Fibroblast of lung (primary cell): Measurements from ENCODE around the gene TMPRSS13. TPM values are rescaled to one million over a fixed set of nuclear protein-coding genes. Genes with fewer than 3 reads are reported as not detected.

ENCODE experiments used
- DNase-seq, 2 donors: peaks; one replicate each; pipeline versions ENCODE4 v3.0.0 to v3.0.0-alpha.2; 2010; ENCODE audit warnings: low read depth in 2 of 2
- H2AFZ ChIP-seq: 2 replicates; pipeline ENCODE4 v1.5.1; 2012; ENCODE audit warnings: low read length, control low read depth, inconsistent platforms
- H3K27ac ChIP-seq: 2 replicates; pipeline ENCODE4 v1.5.1; 2011; ENCODE audit warnings: low read length, control low read depth; ENCODE audit not compliant: insufficient read depth
- H3K27me3 ChIP-seq: 2 replicates; pipeline ENCODE4 v1.5.1; 2011; ENCODE audit warnings: mild to moderate bottlenecking, low read length; ENCODE audit not compliant: control insufficient read depth, insufficient read depth
- H3K36me3 ChIP-seq: 2 replicates; pipeline ENCODE4 v1.5.1; 2011; ENCODE audit warnings: low read length; ENCODE audit not compliant: control insufficient read depth, insufficient read depth
- H3K4me1 ChIP-seq: 2 replicates; pipeline ENCODE4 v1.5.1; 2011; ENCODE audit warnings: low read length; ENCODE audit not compliant: control insufficient read depth, insufficient read depth; ENCODE audit errors: extremely low read depth
- H3K4me2 ChIP-seq: 2 replicates; pipeline ENCODE4 v1.5.1; 2011; ENCODE audit warnings: low read length, control low read depth; ENCODE audit not compliant: insufficient read depth; ENCODE audit errors: extremely low read depth
- H3K4me3 ChIP-seq, 4 experiments: fragments of 200-600 bp in 1 of 4; sonication (generic) in 1 of 4; replicated peaks in 1 of 4; 2 replicates each; pipeline ENCODE4 v1.5.1; 2011 to 2016; ENCODE audit warnings: low read length in 4 of 4, low read depth in 3 of 4, mild to moderate bottlenecking in 3 of 4, control low read depth in 2 of 4, inconsistent platforms in 1 of 4, mixed read lengths in 1 of 4; ENCODE audit not compliant: insufficient read depth in 1 of 4; ENCODE audit errors: control extremely low read depth in 1 of 4
- H3K79me2 ChIP-seq: 2 replicates; pipeline ENCODE4 v1.5.1; 2012; ENCODE audit warnings: mild to moderate bottlenecking, low read length, inconsistent platforms; ENCODE audit not compliant: control insufficient read depth, insufficient read depth
- H3K9ac ChIP-seq: 2 replicates; pipeline ENCODE4 v1.5.1; 2011; ENCODE audit warnings: mild to moderate bottlenecking, low read length, control low read depth; ENCODE audit not compliant: insufficient read depth
- H3K9me3 ChIP-seq: 2 replicates; pipeline ENCODE4 v1.5.1; 2012; ENCODE audit warnings: low read depth, low read length; ENCODE audit not compliant: control insufficient read depth, insufficient read depth
- H4K20me1 ChIP-seq: 2 replicates; pipeline ENCODE4 v1.5.1; 2011; ENCODE audit warnings: low read length; ENCODE audit not compliant: control insufficient read depth, insufficient read depth; ENCODE audit errors: extremely low read depth
- EZH2 ChIP-seq: IDR thresholded peaks from 2 replicates; pipeline ENCODE4 v1.5.1; 2012; ENCODE audit warnings: low read length, control low read depth, mild to moderate bottlenecking; ENCODE audit errors: missing control alignments
- polyA plus RNA-seq, 2 donors: library from polyadenylated mRNA; depleted of rRNA in 1 of 2; stranded (reverse) in 1 of 2; unstranded in 1 of 2; fragments of >200 nt; gene quantifications; 2 replicates each; pipeline ENCODE4 v1.2.1, GENCODE V29; 2011 to 2012; ENCODE audit warnings: missing spikeins in 1 of 2
- total RNA-seq: library from RNA; depleted of rRNA; stranded (reverse); fragments of >200 nt; gene quantifications from 2 replicates; pipeline ENCODE4 v1.2.1, GENCODE V29; 2014
- TF ChIP-seq, protein P1 (sequence below), 2 donors: IDR thresholded peaks in 1 of 2; conservative IDR thresholded peaks in 1 of 2; 1 replicate in 1 of 2; 2 replicates in 1 of 2; pipeline ENCODE4 v1.5.1; 2011 to 2012; ENCODE audit warnings: low read length in 2 of 2, control low read depth in 1 of 2, inconsistent platforms in 1 of 2, low read depth in 1 of 2, mild to moderate bottlenecking in 1 of 2

Gene TMPRSS13
- total and polyA plus RNA-seq, 2 donors (not counting 1 experiment from before 2014, with no cell fraction given), result not detected

DNA sequence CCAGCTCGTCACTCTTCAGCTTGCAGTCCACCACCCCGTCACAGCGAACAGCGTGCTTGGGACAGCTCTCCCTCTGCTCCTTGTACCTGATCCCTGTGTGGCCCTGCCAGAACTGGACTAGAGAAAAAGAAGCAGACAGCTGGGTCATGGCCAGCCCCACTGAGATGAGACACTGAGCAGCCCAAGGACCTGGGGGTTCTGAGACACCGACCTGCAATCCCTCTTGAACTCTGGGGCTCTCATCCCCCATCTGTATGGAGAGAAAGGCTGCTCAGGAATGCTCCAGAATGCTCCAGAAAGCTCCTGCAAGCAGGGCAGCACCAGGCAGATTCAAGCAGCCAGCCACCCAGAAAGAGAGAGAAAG, 14.8 kb downstream of the TMPRSS13 start:
- no peak for TF ChIP-seq EZH2
- TF ChIP-seq, protein P1, sequence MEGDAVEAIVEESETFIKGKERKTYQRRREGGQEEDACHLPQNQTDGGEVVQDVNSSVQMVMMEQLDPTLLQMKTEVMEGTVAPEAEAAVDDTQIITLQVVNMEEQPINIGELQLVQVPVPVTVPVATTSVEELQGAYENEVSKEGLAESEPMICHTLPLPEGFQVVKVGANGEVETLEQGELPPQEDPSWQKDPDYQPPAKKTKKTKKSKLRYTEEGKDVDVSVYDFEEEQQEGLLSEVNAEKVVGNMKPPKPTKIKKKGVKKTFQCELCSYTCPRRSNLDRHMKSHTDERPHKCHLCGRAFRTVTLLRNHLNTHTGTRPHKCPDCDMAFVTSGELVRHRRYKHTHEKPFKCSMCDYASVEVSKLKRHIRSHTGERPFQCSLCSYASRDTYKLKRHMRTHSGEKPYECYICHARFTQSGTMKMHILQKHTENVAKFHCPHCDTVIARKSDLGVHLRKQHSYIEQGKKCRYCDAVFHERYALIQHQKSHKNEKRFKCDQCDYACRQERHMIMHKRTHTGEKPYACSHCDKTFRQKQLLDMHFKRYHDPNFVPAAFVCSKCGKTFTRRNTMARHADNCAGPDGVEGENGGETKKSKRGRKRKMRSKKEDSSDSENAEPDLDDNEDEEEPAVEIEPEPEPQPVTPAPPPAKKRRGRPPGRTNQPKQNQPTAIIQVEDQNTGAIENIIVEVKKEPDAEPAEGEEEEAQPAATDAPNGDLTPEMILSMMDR (conservative IDR thresholded peaks at IDR 0.05 in 1 of 2, IDR thresholded peaks at IDR 0.05 in 1 of 2; ENCODE audit: low read depth in 1 of 2, low read length in 2 of 2), result no peak
- Histone ChIP-seq H3K27ac (no peak overlapping the region), H3K4me1 (no peaks in the 10 kb centered on the region), H3K79me2 (no peaks in the 10 kb centered on the region), H3K9ac (no peak overlapping the region), H3K4me3 (no peak overlapping the region), H2AFZ (no peak overlapping the region), H3K4me2 (no peak overlapping the region), H3K36me3 (no peaks in the 10 kb centered on the region), H3K27me3 (peaks cover 11% of the 10 kb centered on the region), H3K9me3 (no peaks in the 10 kb centered on the region), H4K20me1 (no peaks in the 10 kb centered on the region)
- DNase-seq, result no peak

DNA sequence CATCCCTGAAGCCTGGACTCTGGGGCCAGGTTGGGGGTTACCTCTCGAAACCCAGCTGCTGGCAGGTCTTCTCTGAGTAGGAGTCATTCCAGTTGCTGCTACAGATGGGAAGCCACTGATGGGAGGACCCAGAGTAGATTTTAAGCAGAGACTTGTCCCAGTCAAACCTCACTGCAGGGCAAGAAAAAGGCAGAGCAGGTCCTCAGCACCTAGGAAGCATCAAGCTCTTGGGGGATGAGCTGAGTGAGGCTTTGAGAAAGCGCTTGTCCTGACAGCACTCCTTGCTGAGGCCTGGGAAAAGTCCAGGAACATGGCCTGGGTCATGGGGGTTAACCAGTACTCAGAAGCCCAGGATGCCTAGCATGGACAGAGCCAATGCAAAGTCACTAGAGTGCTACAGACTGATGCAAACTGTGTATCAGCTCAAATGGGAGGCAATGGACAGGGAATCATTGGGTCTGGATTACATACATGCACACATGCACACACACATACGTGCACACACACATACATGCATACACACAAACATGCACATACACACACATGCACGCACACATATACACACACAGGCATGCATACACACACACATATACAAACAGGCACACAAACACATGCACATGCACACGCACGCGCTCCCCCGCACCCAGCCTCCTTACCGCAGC, 15.3 kb downstream of the TMPRSS13 start:
- Histone ChIP-seq H3K9me3 (no peaks in the 10 kb centered on the region), H3K4me3 (no peak overlapping the region), H3K4me1 (no peaks in the 10 kb centered on the region), H3K27ac (no peak overlapping the region), H3K36me3 (no peaks in the 10 kb centered on the region), H3K79me2 (no peaks in the 10 kb centered on the region), H3K9ac (no peak overlapping the region), H3K4me2 (no peak overlapping the region), H2AFZ (no peak overlapping the region), H3K27me3 (peaks cover 10% of the 10 kb centered on the region), H4K20me1 (no peaks in the 10 kb centered on the region)
- no peak for TF ChIP-seq EZH2
- TF ChIP-seq, protein P1 (conservative IDR thresholded peaks at IDR 0.05 in 1 of 2, IDR thresholded peaks at IDR 0.05 in 1 of 2; ENCODE audit: low read depth in 1 of 2, low read length in 2 of 2), result no peak
- no peak for DNase-seq

DNA sequence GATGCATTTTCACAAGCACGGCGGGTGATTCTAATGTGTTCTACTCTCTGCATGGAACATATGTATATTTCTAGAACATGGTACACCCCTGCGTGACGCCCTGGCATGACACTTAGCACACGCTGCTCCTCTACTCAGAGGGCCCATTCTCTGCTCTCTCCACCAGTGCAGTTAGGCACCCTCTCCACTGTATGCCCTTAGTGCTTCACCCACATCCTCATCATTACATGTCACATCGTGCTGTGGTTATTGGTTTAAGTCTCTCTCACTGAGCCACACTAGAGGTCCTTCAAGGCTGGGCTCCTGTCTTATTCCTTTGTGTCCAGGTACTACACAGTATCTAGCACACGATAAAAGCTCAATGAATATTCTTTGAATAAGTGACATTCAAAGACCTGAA, 16.7 kb downstream of the TMPRSS13 start:
- no peak for DNase-seq
- H3K9ac ChIP-seq, result no peak overlapping the region
- H3K27me3 ChIP-seq, result peaks cover 10% of the 10 kb centered on the region
- no peaks in the 10 kb centered on the region for H3K36me3 ChIP-seq
- no peaks in the 10 kb centered on the region for H4K20me1 ChIP-seq
- no peak overlapping the region for H2AFZ ChIP-seq
- no peaks in the 10 kb centered on the region for H3K9me3 ChIP-seq
- H3K79me2 ChIP-seq, result no peaks in the 10 kb centered on the region
- H3K4me2 ChIP-seq, result no peak overlapping the region
- TF ChIP-seq, protein P1 (conservative IDR thresholded peaks at IDR 0.05 in 1 of 2, IDR thresholded peaks at IDR 0.05 in 1 of 2; ENCODE audit: low read depth in 1 of 2, low read length in 2 of 2), result no peak
- no peak for TF ChIP-seq EZH2
- no peak overlapping the region for H3K27ac ChIP-seq
- H3K4me1 ChIP-seq, result peaks cover 2% of the 10 kb centered on the region
- no peak overlapping the region for H3K4me3 ChIP-seq
